Left kidney (tissue), 2 donors: Measurements from ENCODE around the gene IQSEC2. TPM values are rescaled to one million over a fixed set of nuclear protein-coding genes. Genes with fewer than 3 reads are reported as not detected.
A peak's percentile ranks its signal among the peaks of the same experiment; 100 is the strongest.

ENCODE experiments used
- DNase-seq: peaks from one replicate; pipeline ENCODE4 v3.0.0-alpha.2; 2013
- polyA plus RNA-seq: library from polyadenylated mRNA; unstranded; fragments of 120-200 nt; gene quantifications from one replicate; pipeline ENCODE4 v1.2.1, GENCODE V29; 2013; ENCODE audit not compliant: insufficient read length

The IQSEC2 gene
- polyA plus RNA-seq, 1 donor = 17.2 TPM

GRCh38 chrX:53305996-53306937, 24.9 kb upstream of the IQSEC2 start:
- DNase-seq = no peak

DNA sequence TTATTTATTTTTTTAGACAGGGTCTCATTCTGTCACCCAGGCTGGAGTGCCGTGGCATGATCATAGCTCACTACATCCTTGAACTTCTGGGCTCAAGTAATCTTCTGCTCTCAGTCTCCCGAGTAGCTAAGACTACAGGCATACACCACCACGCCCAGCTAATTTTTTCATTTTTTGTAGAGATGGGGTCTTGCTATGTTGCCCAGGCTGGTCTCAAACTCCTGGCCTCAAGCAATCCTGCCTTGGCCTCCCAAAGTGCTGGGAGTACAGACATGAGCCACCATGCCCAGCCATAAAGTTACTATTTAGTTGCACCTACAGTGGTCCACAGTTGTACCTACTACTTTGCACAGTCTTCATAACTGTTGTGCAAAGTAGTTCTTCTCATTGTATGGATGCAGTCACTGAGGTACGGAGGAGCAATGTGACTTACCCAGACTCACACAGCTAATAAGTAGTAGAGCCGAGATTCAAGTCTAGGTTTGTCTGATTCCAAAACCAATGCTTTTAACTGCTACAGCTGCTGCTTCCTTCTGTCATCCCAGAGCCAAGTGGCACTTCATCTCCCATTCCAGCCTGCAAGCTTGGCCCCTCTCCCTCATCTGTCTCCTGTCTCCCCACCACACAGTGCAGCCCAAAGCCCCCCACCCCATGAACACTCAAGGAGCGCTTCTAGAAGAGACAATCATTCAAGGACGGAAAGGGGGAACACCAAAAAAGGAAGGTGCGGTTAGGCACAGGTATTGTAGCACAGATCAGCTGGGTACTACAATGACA, 24.0 kb upstream of the IQSEC2 start:
- no peak for DNase-seq

DNA sequence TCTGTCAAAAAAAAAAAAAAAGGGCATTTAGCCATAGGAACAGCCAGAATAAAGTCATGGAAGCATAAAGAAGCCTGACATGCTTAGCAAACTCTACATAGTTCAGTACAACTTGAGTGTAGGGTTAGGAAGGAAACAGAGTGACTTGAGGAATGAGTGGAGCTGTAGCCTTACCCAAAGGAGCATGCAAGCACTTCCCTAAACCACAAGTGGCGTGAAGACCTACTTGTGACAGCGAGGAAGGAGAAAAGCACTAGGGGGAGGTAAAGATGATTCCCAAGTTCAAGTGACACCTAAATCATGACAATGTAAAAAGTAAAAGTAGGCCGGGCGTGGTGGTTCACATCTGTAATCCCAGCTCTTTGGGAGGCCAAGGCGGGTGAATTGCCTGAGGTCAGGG, 21.8 kb upstream of the IQSEC2 start:
- DNase-seq = no peak

- no peak for DNase-seq
These were observed 18.8 kb upstream of the IQSEC2 start for GRCh38 chrX:53300157-53300556.

- DNase-seq = no peak
These were observed 12.8 kb upstream of the IQSEC2 start for GRCh38 chrX:53294024-53294648.

- no peak for DNase-seq
These were observed 10.2 kb upstream of the IQSEC2 start for GRCh38 chrX:53291596-53291995.

DNA sequence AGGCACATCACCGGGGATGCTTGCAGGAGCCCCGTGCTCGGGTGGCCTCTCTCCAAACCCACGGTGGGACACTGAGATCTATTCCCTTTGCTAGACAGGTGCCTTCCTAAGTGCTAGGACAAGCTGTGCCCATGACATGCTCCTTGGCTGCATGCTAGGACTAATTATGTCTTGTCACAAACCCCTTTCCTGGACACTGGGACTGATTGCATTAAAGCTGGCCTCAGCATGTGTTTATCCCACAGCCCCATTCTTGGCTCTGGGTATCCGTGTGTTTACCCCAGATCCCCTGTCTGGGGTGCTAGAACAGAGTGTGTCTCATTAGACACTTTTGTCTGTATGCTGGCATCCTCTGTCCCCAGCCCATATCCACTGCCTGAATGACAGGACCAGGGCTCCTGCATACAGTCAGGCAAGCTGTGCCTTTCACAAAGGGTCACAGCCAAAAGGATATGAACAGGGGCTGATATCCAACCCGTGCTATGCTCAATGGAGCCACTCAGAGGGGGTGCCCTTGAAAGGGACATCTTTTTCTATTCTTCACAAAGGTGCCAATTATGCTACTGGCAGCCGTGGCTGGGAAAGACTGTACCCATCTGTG, 9.2 kb upstream of the IQSEC2 start:
- no peak for DNase-seq

DNA sequence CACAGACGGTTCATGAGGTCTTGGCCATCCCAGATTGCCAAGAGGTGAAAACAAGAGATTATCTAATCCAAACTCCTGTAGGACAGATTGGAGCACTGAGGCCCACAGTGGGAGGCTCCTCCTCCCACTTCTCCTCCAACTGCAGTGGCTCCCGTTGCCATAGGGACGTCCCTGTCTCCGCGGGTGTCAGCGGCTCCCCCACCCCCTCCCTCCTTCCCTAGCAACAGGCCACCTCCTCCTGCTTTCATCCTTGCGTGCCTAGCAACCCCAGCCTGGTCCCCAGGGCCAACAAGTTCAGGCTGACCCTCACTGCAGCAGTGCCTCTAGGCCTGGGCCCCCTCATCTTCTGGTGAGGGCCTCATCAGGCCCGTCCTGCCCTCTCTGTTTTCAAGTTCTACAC, 6.8 kb upstream of the IQSEC2 start:
- DNase-seq = no peak

GRCh38 chrX:53287493-53288138, 6.2 kb upstream of the IQSEC2 start:
- DNase-seq = no peak

- DNase-seq = no peak
These were observed 4.8 kb upstream of the IQSEC2 start for GRCh38 chrX:53286171-53286570.

GRCh38 chrX:53285591-53285990, 4.2 kb upstream of the IQSEC2 start:
- no peak for DNase-seq

DNA sequence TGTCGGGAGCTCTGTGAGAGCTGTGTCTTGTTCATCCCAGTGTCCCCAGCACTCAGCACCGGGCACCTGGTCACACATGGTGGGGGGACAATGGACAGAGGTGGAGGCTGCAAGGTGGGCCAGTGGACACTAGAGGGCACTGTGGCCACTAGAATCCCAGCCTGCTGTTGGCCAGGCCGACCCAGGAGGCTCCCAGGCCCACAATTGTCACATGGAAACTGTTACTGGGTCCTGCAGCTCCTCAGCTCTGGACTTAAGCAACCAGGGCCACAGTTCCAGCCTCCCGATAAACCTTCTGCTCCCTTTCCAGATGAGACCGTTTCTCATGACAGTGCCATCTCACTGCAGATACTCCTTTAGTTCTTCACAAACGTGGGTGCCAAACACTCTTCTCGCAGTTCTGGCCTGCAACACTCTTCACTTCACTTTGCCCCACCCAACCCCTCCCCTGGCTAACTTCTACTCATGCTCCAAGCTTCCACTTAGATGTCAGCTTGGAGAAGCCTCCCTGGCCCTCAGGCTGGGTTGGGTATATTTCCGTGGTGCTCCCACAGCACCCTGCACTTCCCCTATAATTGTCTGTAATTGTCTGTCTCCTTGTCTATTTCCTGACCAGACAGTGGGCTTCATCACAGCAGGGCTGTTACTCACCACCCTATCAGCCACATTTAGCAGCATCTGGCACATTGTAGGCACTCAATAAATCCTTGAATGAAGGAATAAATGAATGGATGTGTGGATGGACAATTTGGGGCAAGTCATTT, 3.5 kb upstream of the IQSEC2 start:
- peak; percentile 42 for DNase-seq

GRCh38 chrX:53283567-53283966, 2.2 kb upstream of the IQSEC2 start:
- no peak for DNase-seq

GRCh38 chrX:53283099-53283498, 1.7 kb upstream of the IQSEC2 start:
- DNase-seq = no peak

- DNase-seq = no peak
These were observed 745 bp upstream of the IQSEC2 start for GRCh38 chrX:53281963-53282695.

GRCh38 chrX:53280331-53281320, 758 bp downstream of the IQSEC2 start:
- DNase-seq = no peak

DNA sequence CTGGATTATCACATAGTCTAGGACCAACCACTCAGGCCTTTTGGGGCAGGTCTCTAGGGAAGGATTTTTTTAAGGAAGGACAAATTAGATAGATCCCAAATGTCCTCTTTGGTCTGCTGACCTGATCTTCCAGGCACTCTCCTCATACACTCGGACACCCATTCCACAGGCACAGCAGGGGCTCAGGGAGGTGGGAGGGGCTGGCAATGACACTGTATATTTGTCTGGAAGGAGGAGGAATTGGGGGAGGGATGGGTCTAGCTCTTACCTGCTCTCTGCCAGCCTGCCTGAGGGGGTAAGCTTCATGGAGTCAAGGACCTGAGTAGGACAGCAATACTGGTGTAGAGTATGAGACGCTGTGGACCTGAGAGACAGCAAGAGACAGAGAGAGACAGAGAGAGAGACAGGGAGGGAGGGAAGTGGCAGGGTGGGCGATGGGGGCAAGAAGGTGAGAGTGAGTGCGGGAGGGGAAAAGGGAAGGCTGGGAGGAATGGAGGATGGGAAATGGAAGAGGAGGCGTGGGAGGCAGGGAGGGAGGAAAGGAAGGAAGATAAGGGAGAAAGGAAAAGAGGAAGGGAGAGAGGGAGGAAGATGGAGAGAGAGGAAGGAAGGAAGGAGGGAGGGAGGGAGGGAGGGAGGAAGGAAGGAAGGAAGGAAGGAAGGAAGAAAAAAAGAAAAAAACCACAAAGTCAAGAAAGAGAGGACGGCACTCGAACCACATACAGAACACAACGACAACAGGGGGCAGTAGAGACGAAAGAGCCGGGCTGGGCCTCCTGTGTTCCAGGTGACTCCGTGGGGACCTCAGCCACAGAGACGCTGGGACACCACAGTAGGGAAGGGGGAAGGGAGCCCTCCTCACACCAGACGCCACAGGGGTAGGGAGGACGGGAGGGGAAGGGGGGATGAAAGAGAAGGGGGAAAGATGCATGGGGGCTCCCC, 1.8 kb downstream of the IQSEC2 start:
- DNase-seq = no peak

GRCh38 chrX:53272808-53273337, 8.5 kb downstream of the IQSEC2 start:
- no peak for DNase-seq
